K562 (cell line): Measurements from ENCODE around the gene ATXN7L1. TPM values are rescaled to one million over a fixed set of nuclear protein-coding genes. Genes with fewer than 3 reads are reported as not detected.

Experiments used
- C11orf30 ChIP-seq: fragments of 450-650 bp; IDR thresholded peaks from 2 replicates; pipeline ENCODE4 v1.6.1; 2016; ENCODE audit warnings: low read depth, mild to moderate bottlenecking
- CBX1 ChIP-seq: sonication (generic); IDR thresholded peaks from 2 replicates; pipeline ENCODE4 v1.6.1; 2016; ENCODE audit warnings: antibody characterized with exemption, low read depth, mild to moderate bottlenecking
- CCAR2 ChIP-seq: fragments of 200-400 bp; formaldehyde crosslinking; IDR thresholded peaks from 2 replicates; pipeline ENCODE4 v1.6.1; 2017; ENCODE audit warnings: mild to moderate bottlenecking, low read depth, low read length
- FOSL1 ChIP-seq: fragments of 200-800 bp; sonication (Bioruptor generic); conservative IDR thresholded peaks from 2 replicates; pipeline ENCODE4 v1.6.1; 2016; ENCODE audit warnings: missing genetic modification characterization, missing compliant biosample characterization
- HDAC2 ChIP-seq: fragments of 450-650 bp; IDR thresholded peaks from 2 replicates; pipeline ENCODE4 v1.6.1; 2016; ENCODE audit warnings: mild to moderate bottlenecking
- RBM39 ChIP-seq: fragments of 200-400 bp; formaldehyde crosslinking; optimal IDR thresholded peaks from 2 replicates; pipeline ENCODE3; 2018; ENCODE audit warnings: low read depth, low read length
- RFX5 ChIP-seq: IDR thresholded peaks from 2 replicates; pipeline ENCODE4 v1.6.1; 2011; ENCODE audit warnings: low read depth, mild to moderate bottlenecking, improper control_type of control experiment, low read length
- THRAP3 ChIP-seq: fragments of 450-650 bp; IDR thresholded peaks from 2 replicates; pipeline ENCODE4 v1.6.1; 2016; ENCODE audit warnings: mild to moderate bottlenecking, inconsistent platforms, borderline replicate concordance
- ZNF212 ChIP-seq: fragments of 450-650 bp; formaldehyde crosslinking; IDR thresholded peaks from 2 replicates; pipeline ENCODE4 v1.4.0; 2020; ENCODE audit warnings: mild to moderate bottlenecking
- ZNF668 ChIP-seq: fragments of 250-450 bp; sonication (Bioruptor Pico); IDR thresholded peaks from 2 replicates; pipeline ENCODE4 v1.8.0; 2022; ENCODE audit warnings: mild to moderate bottlenecking, inconsistent platforms
- polyA plus RNA-seq, 8 experiments: library from polyadenylated mRNA; depleted of rRNA in 4 of 8; stranded (reverse) in 5 of 8; unstranded in 3 of 8; fragments of >200 nt; fragmentation: Nextera tagmentation in 2 of 8; fragmentation: Illumina TruSeq in 1 of 8; extraction: Ambion mirVana in 2 of 8; extraction: Trizol in 1 of 8; gene quantifications; 2 replicates each; pipeline versions ENCODE4 v1.2.1 to v1.2.3, GENCODE V29; 2011 to 2014; ENCODE audit warnings: inconsistent platforms in 1 of 8, missing spikeins in 1 of 8
- total RNA-seq, 7 experiments: library from RNA; depleted of rRNA in 6 of 7; stranded (reverse); fragments of >200 nt in 6 of 7; fragmentation: Illumina TruSeq in 2 of 7; extraction: Trizol in 2 of 7; gene quantifications; 2 replicates each; pipeline versions ENCODE4 v1.2.1 to v1.2.3, GENCODE V29; 2011 to 2021; ENCODE audit warnings: low replicate concordance in 1 of 7
- TF ChIP-seq, protein P1 (sequence below): fragments of 250-450 bp; sonication (Bioruptor Pico); IDR thresholded peaks from 2 replicates; pipeline ENCODE4 v1.8.0; 2022; ENCODE audit warnings: inconsistent platforms, mild to moderate bottlenecking, moderate library complexity, borderline replicate concordance
- TF ChIP-seq, protein P2 (sequence below): fragments of 250-450 bp; sonication (Bioruptor Pico); IDR thresholded peaks from 2 replicates; pipeline ENCODE4 v1.5.0; 2020; ENCODE audit warnings: mild to moderate bottlenecking
- TF ChIP-seq, protein P3 (sequence below), 2 experiments: fragments of 450-650 bp in 1 of 2; sonication (generic) in 1 of 2; formaldehyde crosslinking in 1 of 2; IDR thresholded peaks; 2 replicates each; pipeline versions ENCODE4 v1.7.1 to v1.9.0; 2016 to 2022; ENCODE audit warnings: inconsistent platforms in 1 of 2, mild to moderate bottlenecking in 1 of 2, missing genetic modification reagents in 1 of 2

Gene ATXN7L1
- total and polyA plus RNA-seq, 9 of the 15 experiments (the other 6 are each of a cell fraction or from before 2014, with no cell fraction given): 6.6 to 13.7 (median 10.7) TPM

DNA sequence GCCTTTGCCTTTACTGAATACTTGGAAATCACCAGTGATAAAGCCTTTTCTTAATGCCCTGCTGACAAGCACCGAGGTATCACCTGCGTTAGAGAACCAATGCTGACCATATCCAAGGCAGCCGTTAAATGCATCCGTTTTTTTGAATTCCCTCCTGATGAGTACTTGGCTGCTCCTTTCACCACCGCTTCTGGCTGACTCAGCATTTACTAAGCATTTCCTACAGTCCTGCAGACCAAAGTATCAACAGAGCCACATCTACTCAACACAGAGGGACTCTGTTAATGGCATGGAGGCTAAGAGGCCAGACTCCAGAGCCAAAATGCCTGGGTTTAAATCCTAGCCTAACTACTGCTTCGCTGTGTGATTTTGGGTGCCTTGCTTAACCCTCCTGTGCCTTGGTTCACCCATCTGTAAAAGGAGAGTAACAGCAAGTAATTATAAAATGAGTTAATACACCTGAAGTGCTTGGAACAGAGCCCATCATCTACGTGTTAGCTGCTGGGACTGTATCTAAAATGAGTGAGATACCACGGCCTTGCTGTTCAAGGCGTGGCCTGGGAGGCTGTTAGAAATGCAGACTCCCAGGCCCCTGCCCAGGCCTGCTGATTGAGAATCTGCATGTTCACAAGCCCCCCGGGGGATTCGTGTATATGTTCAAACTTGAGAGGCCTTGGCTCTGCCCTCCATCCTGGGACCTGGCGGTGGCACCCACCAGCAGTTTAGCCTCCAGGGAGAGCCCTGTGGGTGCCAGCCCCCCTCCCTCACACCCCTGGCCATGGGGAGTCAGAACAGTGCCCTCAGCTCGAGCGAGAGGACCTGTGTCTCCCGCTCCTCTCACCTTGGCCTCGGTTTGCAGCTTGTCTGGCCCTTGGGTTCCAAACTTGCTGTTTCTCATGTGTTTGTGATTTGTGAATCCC, 264.3 kb downstream of the ATXN7L1 start (continued):
- TF ChIP-seq, protein P1, sequence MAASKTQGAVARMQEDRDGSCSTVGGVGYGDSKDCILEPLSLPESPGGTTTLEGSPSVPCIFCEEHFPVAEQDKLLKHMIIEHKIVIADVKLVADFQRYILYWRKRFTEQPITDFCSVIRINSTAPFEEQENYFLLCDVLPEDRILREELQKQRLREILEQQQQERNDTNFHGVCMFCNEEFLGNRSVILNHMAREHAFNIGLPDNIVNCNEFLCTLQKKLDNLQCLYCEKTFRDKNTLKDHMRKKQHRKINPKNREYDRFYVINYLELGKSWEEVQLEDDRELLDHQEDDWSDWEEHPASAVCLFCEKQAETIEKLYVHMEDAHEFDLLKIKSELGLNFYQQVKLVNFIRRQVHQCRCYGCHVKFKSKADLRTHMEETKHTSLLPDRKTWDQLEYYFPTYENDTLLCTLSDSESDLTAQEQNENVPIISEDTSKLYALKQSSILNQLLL: no peak
- TF ChIP-seq RBM39 (no peak), C11orf30 (peak; percentile 99), HDAC2 (0 out of 2 replicates have a peak, but pooled peaks have one; percentile 15), RFX5 (no peak), CBX1 (no peak), THRAP3 (no peak), ZNF212 (CRISPR knock-in tag) (no peak), ZNF668 (CRISPR knock-in tag) (no peak), CCAR2 (no peak), FOSL1 (tag) (no peak)
- TF ChIP-seq, protein P2, sequence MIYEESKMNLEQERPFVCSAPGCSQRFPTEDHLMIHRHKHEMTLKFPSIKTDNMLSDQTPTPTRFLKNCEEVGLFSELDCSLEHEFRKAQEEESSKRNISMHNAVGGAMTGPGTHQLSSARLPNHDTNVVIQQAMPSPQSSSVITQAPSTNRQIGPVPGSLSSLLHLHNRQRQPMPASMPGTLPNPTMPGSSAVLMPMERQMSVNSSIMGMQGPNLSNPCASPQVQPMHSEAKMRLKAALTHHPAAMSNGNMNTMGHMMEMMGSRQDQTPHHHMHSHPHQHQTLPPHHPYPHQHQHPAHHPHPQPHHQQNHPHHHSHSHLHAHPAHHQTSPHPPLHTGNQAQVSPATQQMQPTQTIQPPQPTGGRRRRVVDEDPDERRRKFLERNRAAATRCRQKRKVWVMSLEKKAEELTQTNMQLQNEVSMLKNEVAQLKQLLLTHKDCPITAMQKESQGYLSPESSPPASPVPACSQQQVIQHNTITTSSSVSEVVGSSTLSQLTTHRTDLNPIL: no peak
- TF ChIP-seq, protein P3, sequence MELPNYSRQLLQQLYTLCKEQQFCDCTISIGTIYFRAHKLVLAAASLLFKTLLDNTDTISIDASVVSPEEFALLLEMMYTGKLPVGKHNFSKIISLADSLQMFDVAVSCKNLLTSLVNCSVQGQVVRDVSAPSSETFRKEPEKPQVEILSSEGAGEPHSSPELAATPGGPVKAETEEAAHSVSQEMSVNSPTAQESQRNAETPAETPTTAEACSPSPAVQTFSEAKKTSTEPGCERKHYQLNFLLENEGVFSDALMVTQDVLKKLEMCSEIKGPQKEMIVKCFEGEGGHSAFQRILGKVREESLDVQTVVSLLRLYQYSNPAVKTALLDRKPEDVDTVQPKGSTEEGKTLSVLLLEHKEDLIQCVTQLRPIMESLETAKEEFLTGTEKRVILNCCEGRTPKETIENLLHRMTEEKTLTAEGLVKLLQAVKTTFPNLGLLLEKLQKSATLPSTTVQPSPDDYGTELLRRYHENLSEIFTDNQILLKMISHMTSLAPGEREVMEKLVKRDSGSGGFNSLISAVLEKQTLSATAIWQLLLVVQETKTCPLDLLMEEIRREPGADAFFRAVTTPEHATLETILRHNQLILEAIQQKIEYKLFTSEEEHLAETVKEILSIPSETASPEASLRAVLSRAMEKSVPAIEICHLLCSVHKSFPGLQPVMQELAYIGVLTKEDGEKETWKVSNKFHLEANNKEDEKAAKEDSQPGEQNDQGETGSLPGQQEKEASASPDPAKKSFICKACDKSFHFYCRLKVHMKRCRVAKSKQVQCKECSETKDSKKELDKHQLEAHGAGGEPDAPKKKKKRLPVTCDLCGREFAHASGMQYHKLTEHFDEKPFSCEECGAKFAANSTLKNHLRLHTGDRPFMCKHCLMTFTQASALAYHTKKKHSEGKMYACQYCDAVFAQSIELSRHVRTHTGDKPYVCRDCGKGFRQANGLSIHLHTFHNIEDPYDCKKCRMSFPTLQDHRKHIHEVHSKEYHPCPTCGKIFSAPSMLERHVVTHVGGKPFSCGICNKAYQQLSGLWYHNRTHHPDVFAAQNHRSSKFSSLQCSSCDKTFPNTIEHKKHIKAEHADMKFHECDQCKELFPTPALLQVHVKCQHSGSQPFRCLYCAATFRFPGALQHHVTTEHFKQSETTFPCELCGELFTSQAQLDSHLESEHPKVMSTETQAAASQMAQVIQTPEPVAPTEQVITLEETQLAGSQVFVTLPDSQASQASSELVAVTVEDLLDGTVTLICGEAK (IDR thresholded peaks at IDR 0.05): no peak
- TF ChIP-seq, protein P3 (CRISPR knock-in tag; IDR thresholded peaks at IDR 0.05): no peak
